Large intestine (tissue), 3 donors: ENCODE measurements around the gene MIPOL1. TPM values are rescaled to one million over a fixed set of nuclear protein-coding genes. Genes with fewer than 3 reads are reported as not detected.
"Not testable (repeated sequence)": the region's sequence is repeated elsewhere in the genome, so short reads cannot be mapped to it uniquely, and the experiment has no call there.

Experiments used
- DNase-seq, 2 donors: peaks; one replicate each; pipeline versions ENCODE4 v3.0.0 to v3.0.0-alpha.2; 2013
- H3K27ac ChIP-seq: one replicate; pipeline ENCODE4 v1.5.1; 2013; ENCODE audit warnings: low read length
- H3K27me3 ChIP-seq: 2 replicates; pipeline ENCODE4 v1.6.1; 2013; ENCODE audit warnings: low read length; ENCODE audit not compliant: control insufficient read depth, insufficient read depth
- H3K36me3 ChIP-seq: 2 replicates; pipeline ENCODE4 v1.6.1; 2013; ENCODE audit warnings: low read length; ENCODE audit not compliant: control insufficient read depth, insufficient read depth
- H3K4me1 ChIP-seq: one replicate; pipeline ENCODE4 v1.6.1; 2013; ENCODE audit warnings: low read length; ENCODE audit not compliant: control insufficient read depth, insufficient read depth
- H3K4me3 ChIP-seq: one replicate; pipeline ENCODE4 v1.5.1; 2013; ENCODE audit warnings: low read length
- H3K9me3 ChIP-seq: one replicate; pipeline ENCODE4 v1.6.1; 2013; ENCODE audit warnings: mild to moderate bottlenecking, low read depth, low read length, moderate library complexity; ENCODE audit not compliant: control insufficient read depth
- WGBS: methylation state at CpG from one replicate; pipeline ENCODE4 v1.1.5; 2013; ENCODE audit warnings: low lambda C conversion rate; ENCODE audit not compliant: insufficient coverage; 5-methylcytosine and 5-hydroxymethylcytosine counted together
- polyA plus RNA-seq: library from polyadenylated mRNA; unstranded; fragments of 120-200 nt; gene quantifications from one replicate; pipeline ENCODE4 v1.2.1, GENCODE V29; 2013

Gene MIPOL1
- polyA plus RNA-seq, 1 donor: 10.0 TPM

DNA sequence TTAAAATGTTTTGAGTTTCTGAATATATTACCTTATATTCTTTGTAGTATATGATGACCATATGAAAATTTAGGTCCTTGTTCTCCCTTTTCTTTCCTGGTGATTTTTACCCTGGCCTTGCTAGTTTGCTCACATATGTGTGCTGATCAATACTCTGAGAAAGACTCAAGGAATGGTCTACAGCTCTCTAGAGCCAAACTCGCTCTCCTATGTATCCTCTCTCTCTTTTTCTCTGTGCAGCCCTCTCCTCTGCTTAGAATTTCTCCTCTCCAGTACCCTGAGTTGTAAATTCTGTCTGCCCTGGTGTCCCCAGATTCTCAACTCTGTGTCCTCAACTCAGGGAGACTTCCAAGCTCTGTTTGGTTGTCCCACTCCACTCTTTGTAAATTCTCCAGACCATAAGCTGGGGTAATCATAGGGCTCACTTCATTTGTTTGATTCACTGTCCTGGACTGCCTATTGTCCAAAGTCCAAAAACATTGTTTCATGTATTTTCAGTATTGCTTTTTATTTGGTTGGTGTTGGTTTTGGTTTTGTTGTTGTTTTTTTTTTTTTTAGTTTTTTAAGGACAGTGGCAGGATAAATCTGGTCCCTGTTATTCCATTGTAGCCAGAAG is 356.3 kb downstream of the MIPOL1 start:
- H3K4me3 ChIP-seq: no peak overlapping the region
- no peak overlapping the region for H3K27ac ChIP-seq
- no peaks in the 10 kb centered on the region for H3K27me3 ChIP-seq
- peak in 1 of 2 donors; percentile 4 for DNase-seq
- H3K4me1 ChIP-seq: no peaks in the 10 kb centered on the region
- WGBS: no CpG with 5 or more reads among the region's 1 CpG
- peaks cover 16% of the 10 kb centered on the region for H3K9me3 ChIP-seq
- H3K36me3 ChIP-seq: no peaks in the 10 kb centered on the region

DNA sequence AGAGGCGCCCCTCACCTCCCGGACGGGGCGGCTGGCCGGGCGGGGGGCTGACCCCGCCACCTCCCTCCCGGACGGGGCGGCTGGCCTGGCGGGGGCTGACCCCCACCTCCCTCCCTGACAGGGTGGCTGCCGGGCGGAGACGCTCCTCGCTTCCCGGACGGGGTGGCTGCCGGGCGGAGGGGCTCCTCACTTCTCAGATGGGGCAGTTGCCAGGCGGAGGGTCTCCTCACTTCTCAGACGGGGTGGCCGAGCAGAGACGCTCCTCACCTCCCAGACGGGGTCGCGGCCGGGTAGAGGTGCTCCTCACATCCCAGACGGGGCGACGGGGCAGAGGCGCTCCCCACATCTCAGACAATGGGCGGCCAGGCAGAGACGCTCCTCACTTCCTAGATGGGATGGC is 357.9 kb downstream of the MIPOL1 start:
- peaks cover 16% of the 10 kb centered on the region for H3K9me3 ChIP-seq
- H3K36me3 ChIP-seq, H3K4me3 ChIP-seq, H3K27ac ChIP-seq, DNase-seq, H3K27me3 ChIP-seq, H3K4me1 ChIP-seq: not testable (repeated sequence)
- no CpG with 5 or more reads among the region's 33 CpGs for WGBS

DNA sequence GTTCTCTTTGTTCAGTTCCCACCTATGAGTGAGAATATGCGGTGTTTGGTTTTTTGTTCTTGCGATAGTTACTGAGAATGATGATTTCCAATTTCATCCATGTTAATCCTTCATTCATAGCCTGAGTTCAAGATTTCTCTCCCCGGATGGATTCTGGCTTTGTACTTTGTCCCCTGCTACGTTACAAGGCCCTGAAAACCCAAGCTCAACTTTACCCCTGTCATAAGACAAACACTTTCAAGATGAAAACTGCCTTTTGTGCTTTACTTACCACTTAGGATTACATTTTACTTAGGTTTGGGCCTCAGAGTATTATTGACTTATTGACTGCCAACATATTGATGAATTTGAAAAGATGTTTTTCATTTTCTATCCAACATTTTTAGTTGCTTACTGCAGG is 361.0 kb downstream of the MIPOL1 start:
- Histone ChIP-seq H3K4me3 (no peak overlapping the region), H3K27ac (no peak overlapping the region), H3K27me3 (no peaks in the 10 kb centered on the region), H3K4me1 (no peaks in the 10 kb centered on the region), H3K9me3 (peaks cover 16% of the 10 kb centered on the region), H3K36me3 (no peaks in the 10 kb centered on the region)
- DNase-seq: no peak
- no CpG with 5 or more reads among the region's 4 CpGs for WGBS

DNA sequence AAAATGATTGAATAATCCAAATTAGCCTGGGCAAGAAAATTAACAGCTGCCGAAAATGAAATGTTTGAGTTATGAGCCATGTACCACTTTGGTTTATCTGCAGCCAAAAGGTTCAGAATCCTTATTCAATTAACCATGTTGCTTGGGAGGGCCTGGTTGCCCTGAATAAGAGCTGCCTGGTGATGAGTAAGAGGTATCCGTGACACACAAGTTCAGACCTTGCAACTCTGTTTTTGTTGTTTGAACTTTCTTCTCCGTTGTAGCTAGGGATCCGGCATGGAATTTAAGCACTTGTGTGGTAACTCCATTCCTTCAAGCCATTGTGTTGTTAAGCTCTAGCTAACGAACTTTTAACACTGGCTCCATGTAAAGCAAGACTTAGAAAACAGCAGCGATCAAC is 361.6 kb downstream of the MIPOL1 start:
- H3K27me3 ChIP-seq: no peaks in the 10 kb centered on the region
- WGBS: 100% methylated on average over 1 of the region's 6 CpGs
- DNase-seq: no peak

DNA sequence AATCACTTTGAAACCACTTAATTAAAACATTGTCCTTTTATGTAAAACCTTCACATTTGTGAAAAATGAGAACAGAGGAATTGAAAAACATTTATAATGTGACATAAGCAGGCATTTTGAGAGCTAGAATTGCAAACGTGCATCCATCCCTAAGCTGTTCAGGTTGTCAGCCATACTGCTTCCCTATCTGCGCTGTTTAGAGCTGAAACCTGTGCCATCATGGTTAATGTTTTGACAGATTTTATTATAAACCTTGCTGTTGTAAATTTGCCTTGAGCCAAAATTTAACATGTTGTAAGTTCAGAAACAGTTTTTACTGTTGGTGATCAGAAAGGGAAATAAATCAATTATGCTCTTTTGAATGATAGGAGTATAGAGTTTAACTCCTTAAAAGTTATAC is 365.5 kb downstream of the MIPOL1 start:
- H3K4me1 ChIP-seq: peaks cover 3% of the 10 kb centered on the region
- no peaks in the 10 kb centered on the region for H3K9me3 ChIP-seq
- no CpG with 5 or more reads among the region's 2 CpGs for WGBS
- no peak for DNase-seq
- H3K27me3 ChIP-seq: no peaks in the 10 kb centered on the region
- no peak overlapping the region for H3K27ac ChIP-seq
- H3K36me3 ChIP-seq: no peaks in the 10 kb centered on the region
- no peak overlapping the region for H3K4me3 ChIP-seq

More for the DNA sequence above, 361.6 kb downstream of the MIPOL1 start:
- no peak overlapping the region for H3K4me3 ChIP-seq
- no peak overlapping the region for H3K27ac ChIP-seq
- no peaks in the 10 kb centered on the region for H3K36me3 ChIP-seq
- H3K4me1 ChIP-seq: no peaks in the 10 kb centered on the region
- H3K9me3 ChIP-seq: peaks cover 16% of the 10 kb centered on the region

DNA sequence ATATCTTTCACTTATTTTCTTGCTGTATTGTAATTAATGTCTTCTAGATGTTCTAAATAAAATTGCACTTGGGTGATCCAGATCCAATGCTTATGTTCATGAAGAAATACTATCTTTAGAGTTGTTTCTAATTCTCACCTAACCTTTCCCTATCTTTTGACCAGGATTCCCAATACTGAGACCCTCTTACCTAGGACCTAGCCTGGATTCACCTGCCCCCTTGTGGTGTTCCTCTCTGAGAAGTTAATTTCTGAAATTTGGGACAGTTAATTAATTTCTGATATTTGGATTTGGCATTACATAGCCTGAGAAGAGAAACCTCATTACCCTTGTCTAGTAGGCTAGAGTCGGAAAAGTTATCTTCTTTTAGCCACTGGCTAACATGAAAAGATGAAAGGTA is 367.8 kb downstream of the MIPOL1 start:
- H3K4me3 ChIP-seq: no peak overlapping the region
- peaks cover 3% of the 10 kb centered on the region for H3K4me1 ChIP-seq
- H3K27me3 ChIP-seq: no peaks in the 10 kb centered on the region
- no peaks in the 10 kb centered on the region for H3K36me3 ChIP-seq
- DNase-seq: no peak
- WGBS: no CpG with 5 or more reads among the region's 1 CpG
- H3K9me3 ChIP-seq: no peaks in the 10 kb centered on the region
- no peak overlapping the region for H3K27ac ChIP-seq

DNA sequence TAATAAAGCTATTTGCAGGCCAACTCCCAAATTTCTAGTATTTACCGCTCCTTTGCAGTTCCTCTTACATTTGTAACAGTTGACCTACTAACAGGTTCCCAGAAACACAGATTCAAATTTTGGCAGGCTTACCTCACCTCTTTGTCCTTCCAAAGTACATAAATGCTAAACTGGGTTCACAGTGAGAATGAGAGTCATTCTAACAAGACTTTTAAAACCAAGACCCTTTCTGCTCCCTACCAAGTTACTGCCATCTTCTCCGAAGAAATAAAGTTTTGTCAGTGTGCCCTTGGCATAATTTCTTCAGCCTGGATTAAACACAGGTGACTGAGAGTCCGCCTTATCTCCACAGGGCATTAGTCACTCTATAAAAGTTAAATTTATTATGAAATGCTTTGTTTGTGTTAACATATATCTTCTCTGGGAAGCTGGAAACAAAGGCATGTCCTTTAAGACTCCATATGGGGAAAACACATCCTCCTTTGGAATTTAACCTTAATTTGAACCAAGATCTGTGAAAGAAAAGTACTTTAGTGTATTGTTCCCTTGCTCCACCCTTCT is 369.2 kb downstream of the MIPOL1 start:
- H3K4me3 ChIP-seq: no peak overlapping the region
- H3K27me3 ChIP-seq: no peaks in the 10 kb centered on the region
- H3K27ac ChIP-seq: no peak overlapping the region
- no peaks in the 10 kb centered on the region for H3K36me3 ChIP-seq
- H3K4me1 ChIP-seq: peaks cover 3% of the 10 kb centered on the region
- DNase-seq: peak in 1 of 2 donors; percentile 38
- H3K9me3 ChIP-seq: no peaks in the 10 kb centered on the region
- whole genome bisulfite sequencing: 0% methylated on average over 1 of the region's 3 CpGs

DNA sequence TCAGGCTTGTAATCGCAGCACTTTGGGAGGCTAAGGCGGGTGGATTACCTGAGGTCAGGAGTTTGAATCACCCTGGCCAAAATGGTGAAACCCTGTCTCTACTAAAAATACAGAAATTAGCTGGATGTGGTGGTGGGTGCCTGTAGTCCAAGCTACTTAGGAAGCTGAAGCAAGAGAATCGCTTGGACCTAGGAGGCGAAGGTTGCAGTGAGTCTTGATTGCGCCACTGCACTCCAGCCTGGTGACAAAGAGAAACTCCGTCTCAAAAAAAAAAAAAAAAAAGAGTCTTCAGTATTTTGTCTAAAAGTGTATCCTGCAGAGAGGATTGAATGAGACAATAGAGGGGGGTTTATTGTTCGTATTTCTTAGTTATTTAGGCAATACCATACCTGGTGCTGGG is 372.0 kb downstream of the MIPOL1 start:
- DNase-seq: no peak
- Histone ChIP-seq H3K9me3 (no peaks in the 10 kb centered on the region), H3K27ac (no peak overlapping the region), H3K4me3 (no peak overlapping the region), H3K27me3 (no peaks in the 10 kb centered on the region), H3K36me3 (no peaks in the 10 kb centered on the region), H3K4me1 (peaks cover 3% of the 10 kb centered on the region)
- 69% methylated on average over 5 of the region's 7 CpGs for WGBS

DNA sequence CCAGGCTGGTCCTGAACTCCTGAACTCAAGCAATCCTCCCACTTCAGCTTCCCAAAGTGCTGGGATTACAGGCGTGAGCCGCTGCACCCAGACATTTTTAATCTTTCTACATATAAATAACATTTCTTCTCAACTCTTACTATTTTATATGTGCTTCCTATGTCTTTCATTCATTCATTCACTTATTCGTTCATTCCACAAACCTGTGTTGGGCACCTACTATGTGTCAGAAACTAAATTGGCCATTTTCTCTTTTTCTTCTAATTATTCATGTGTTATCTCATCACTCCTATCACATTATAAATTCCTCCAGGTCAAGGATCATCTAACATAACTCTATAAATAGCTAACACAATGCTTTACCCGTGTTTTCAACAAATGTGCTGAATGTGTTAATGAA is 373.7 kb downstream of the MIPOL1 start:
- no peak for DNase-seq
- WGBS: 100% methylated on average over 1 of the region's 4 CpGs
- peaks cover 3% of the 10 kb centered on the region for H3K4me1 ChIP-seq
- no peak overlapping the region for H3K27ac ChIP-seq
- no peaks in the 10 kb centered on the region for H3K9me3 ChIP-seq
- no peaks in the 10 kb centered on the region for H3K27me3 ChIP-seq
- no peak overlapping the region for H3K4me3 ChIP-seq
- H3K36me3 ChIP-seq: no peaks in the 10 kb centered on the region

DNA sequence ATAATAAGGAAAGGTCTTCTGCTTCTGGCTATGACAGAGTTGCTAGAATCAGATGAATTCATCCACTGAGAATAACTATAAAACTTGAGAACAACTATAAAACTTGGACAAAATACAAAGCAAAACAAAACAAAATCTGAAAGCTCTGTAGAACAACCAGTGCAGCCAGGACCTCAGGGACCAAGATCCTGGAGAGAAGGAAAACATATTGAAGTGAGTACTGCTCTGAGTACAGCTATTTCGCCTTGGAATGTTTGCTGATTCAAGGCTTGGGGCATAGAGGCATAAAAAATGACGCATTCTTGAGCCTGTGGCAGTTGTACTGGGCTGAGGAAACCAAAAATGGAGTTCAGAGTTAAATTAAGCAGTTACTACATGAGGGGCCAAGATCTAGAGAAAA is 375.6 kb downstream of the MIPOL1 start:
- Histone ChIP-seq H3K9me3 (no peaks in the 10 kb centered on the region), H3K27ac (no peak overlapping the region), H3K27me3 (no peaks in the 10 kb centered on the region), H3K36me3 (no peaks in the 10 kb centered on the region), H3K4me1 (no peaks in the 10 kb centered on the region), H3K4me3 (no peak overlapping the region)
- DNase-seq: no peak
- no CpG with 5 or more reads among the region's 2 CpGs for WGBS

DNA sequence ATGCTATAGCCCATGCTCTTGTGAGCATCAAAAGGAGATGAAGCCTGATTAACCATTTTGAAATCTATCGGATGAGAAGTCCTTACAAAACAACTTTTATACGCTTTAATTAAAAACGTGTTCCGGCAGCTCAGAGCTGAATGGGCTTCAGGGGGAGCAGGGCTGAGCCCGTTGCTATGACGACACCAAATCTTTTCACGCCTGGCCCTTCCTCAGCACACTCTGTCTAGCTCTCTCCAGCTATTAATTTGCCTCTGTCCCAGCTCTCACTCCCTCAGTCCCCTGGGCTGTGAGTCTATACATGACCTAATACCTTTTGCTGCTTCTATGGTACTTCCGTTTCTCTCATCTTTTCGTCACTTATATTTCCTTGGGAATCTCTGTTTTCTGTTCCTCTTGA is 381.5 kb downstream of the MIPOL1 start:
- H3K27ac ChIP-seq: no peak overlapping the region
- no peaks in the 10 kb centered on the region for H3K9me3 ChIP-seq
- no peak for DNase-seq
- H3K4me1 ChIP-seq: no peaks in the 10 kb centered on the region
- no peaks in the 10 kb centered on the region for H3K36me3 ChIP-seq
- no peak overlapping the region for H3K4me3 ChIP-seq
- 60% methylated on average over 1 of the region's 9 CpGs for WGBS
- peaks cover 16% of the 10 kb centered on the region for H3K27me3 ChIP-seq
